Esophagus (tissue), 2 donors: ENCODE results near the gene ARSB. TPM values are rescaled to one million over a fixed set of nuclear protein-coding genes. Genes with fewer than 3 reads are reported as not detected.

Experiments used
- H3K27ac ChIP-seq, 2 donors: one replicate each; pipeline ENCODE4 v1.5.1; 2013; ENCODE audit warnings: low read depth in 2 of 2, mild to moderate bottlenecking in 2 of 2, inconsistent platforms in 1 of 2, low read length in 1 of 2, moderate library complexity in 1 of 2
- H3K27me3 ChIP-seq, 2 donors: one replicate each; pipeline ENCODE4 v1.6.1; 2013; ENCODE audit warnings: low read length in 2 of 2, control low read depth in 1 of 2, mild to moderate bottlenecking in 1 of 2; ENCODE audit not compliant: insufficient read depth in 2 of 2, control insufficient read depth in 1 of 2
- H3K36me3 ChIP-seq, 2 donors: one replicate each; pipeline ENCODE4 v1.6.1; 2013; ENCODE audit warnings: low read length in 1 of 2; ENCODE audit not compliant: control insufficient read depth in 2 of 2, insufficient read depth in 2 of 2
- H3K4me1 ChIP-seq, 2 donors: one replicate each; pipeline ENCODE4 v1.6.1; 2013; ENCODE audit warnings: low read length in 1 of 2; ENCODE audit not compliant: control insufficient read depth in 2 of 2, insufficient read depth in 2 of 2
- H3K4me3 ChIP-seq, 2 donors: one replicate each; pipeline ENCODE4 v1.5.1; 2013; ENCODE audit warnings: low read length in 2 of 2, mild to moderate bottlenecking in 2 of 2, low read depth in 1 of 2, moderate library complexity in 1 of 2
- H3K9me3 ChIP-seq, 2 donors: one replicate each; pipeline ENCODE4 v1.6.1; 2013; ENCODE audit warnings: mild to moderate bottlenecking in 2 of 2, low read depth in 1 of 2, low read length in 1 of 2, moderate library complexity in 1 of 2; ENCODE audit not compliant: control insufficient read depth in 2 of 2, insufficient read depth in 1 of 2
- WGBS, 2 donors: extraction: QIAGEN DNeasy Blood & Tissue Kit; methylation state at CpG; one replicate each; pipeline ENCODE4 v1.1.7; 2013; 5-methylcytosine and 5-hydroxymethylcytosine counted together
- polyA plus RNA-seq, 2 donors: library from polyadenylated mRNA; stranded (reverse); fragments of 200-250 nt; gene quantifications; one replicate each; pipeline ENCODE4 v1.2.3, GENCODE V29; 2013
- donor health status: healthy with polysubstance abuse.
- donor health status: Bipolar disorder and iron deficiency.

ARSB gene
- polyA plus RNA-seq, 2 donors = 0.61 to 1.7 TPM

DNA sequence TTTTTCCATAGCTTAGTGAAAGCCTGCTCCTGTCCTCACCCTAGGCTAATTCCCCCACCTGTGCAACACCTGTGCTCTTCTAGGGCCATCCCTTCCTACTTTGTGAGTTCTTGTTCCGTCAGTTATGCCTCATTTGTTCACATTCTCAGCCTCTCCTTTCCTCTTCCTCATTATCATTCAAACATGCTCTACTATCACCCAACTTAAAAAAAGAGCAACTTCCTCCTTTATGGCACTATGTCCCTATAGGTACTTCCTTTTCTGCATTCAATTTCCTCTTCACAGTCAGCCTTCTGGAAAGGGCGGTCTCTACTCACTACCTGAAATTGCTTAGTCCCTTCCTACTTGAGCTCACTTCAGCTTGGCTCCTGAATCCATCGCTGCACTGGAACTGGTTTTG lies 224.7 kb downstream of the ARSB start:
- H3K27ac ChIP-seq = no peak overlapping the region
- no peaks in the 10 kb centered on the region for H3K4me1 ChIP-seq
- H3K4me3 ChIP-seq = no peak overlapping the region
- H3K36me3 ChIP-seq = no peaks in the 10 kb centered on the region
- 87 to 91% methylated on average over 3 of the region's 3 CpGs for WGBS, 2 donors
- H3K9me3 ChIP-seq = peaks cover 0 to 2% of the 10 kb centered on the region in 2 donors
- no peaks in the 10 kb centered on the region for H3K27me3 ChIP-seq

GRCh38 chr5:78758169-78758839 lies 226.8 kb downstream of the ARSB start:
- H3K9me3 ChIP-seq = peaks cover 0 to 2% of the 10 kb centered on the region in 2 donors
- H3K4me3 ChIP-seq = no peak overlapping the region
- WGBS, 2 donors = 67 to 73% methylated on average over 2 of the region's 2 CpGs
- no peaks in the 10 kb centered on the region for H3K36me3 ChIP-seq
- no peaks in the 10 kb centered on the region for H3K4me1 ChIP-seq
- no peaks in the 10 kb centered on the region for H3K27me3 ChIP-seq
- H3K27ac ChIP-seq = no peak overlapping the region

- H3K9me3 ChIP-seq = peaks cover 0 to 2% of the 10 kb centered on the region in 2 donors
- H3K4me1 ChIP-seq = no peaks in the 10 kb centered on the region
- no peaks in the 10 kb centered on the region for H3K36me3 ChIP-seq
- H3K27me3 ChIP-seq = no peaks in the 10 kb centered on the region
- WGBS, 2 donors = 80 to 81% methylated on average over 7 of the region's 7 CpGs
- H3K27ac ChIP-seq = no peak overlapping the region
- H3K4me3 ChIP-seq = no peak overlapping the region
Observed at GRCh38 chr5:78757269-78758053, 227.6 kb downstream of the ARSB start.

DNA sequence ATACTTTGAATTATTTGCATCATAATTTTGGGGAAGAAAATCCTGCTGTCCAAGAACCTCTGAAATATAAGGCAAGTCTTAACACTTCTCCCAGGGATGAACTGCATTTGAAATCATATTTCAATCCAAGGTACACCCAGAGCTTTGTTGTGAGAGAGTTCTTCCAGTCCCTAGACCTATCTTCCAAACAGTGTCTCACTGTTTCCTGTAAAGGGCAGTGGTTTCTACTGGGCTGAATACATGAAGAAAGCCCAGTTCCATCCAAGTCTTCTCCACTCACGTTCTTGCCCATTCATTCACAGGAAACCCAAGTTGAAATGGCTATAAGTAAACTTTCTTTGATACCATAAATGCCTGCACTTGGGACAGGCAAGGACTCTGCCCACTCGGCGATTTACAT lies 228.3 kb downstream of the ARSB start:
- WGBS, 2 donors = 71 to 84% methylated on average over 3 of the region's 3 CpGs
- H3K9me3 ChIP-seq = peaks cover 0 to 2% of the 10 kb centered on the region in 2 donors
- no peaks in the 10 kb centered on the region for H3K36me3 ChIP-seq
- no peak overlapping the region for H3K4me3 ChIP-seq
- H3K4me1 ChIP-seq = no peaks in the 10 kb centered on the region
- H3K27ac ChIP-seq = no peak overlapping the region
- no peaks in the 10 kb centered on the region for H3K27me3 ChIP-seq

DNA sequence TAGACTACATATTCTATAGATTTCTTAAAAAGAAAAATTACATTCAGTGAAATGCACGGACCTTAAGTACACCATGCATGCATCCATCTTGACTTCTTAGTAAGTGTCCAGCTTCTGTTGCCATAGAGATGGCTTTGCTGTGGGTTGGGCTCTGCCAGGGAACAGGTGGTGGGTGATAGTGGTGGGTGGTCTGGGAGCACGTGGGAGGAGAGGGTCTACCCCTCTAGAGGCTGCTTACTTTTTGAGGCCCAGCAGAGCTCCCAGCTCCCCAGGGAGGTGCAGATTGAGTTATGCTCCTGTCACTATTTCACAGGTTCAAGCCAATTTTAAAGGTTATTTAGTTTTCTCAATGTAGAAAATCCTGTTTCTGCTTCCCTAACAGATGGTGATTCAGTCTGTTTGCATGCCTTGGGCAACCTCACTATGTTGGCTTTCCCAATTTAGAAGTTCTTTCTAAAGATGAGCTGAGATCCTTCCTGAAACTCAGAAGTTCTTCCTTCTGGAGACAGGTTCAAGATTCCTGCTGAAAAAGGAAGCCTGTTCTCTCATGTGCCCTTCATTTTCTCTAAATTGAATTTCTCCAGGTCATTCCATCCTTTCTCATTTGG lies 229.2 kb downstream of the ARSB start:
- Histone ChIP-seq H3K27ac (no peak overlapping the region), H3K4me1 (no peaks in the 10 kb centered on the region), H3K9me3 (peaks cover 0 to 2% of the 10 kb centered on the region in 2 donors), H3K4me3 (no peak overlapping the region), H3K36me3 (no peaks in the 10 kb centered on the region), H3K27me3 (no peaks in the 10 kb centered on the region)
- 66 to 67% methylated on average over 2 of the region's 2 CpGs for WGBS, 2 donors

- Histone ChIP-seq H3K27me3 (no peaks in the 10 kb centered on the region), H3K4me3 (no peak overlapping the region), H3K36me3 (no peaks in the 10 kb centered on the region), H3K4me1 (no peaks in the 10 kb centered on the region), H3K9me3 (peaks cover 0 to 2% of the 10 kb centered on the region in 2 donors), H3K27ac (no peak overlapping the region)
- 39 to 41% methylated on average over 2 of the region's 2 CpGs for WGBS, 2 donors
Observed at GRCh38 chr5:78754655-78755054, 230.5 kb downstream of the ARSB start.

- Histone ChIP-seq H3K9me3 (peaks cover 0 to 2% of the 10 kb centered on the region in 2 donors), H3K4me1 (no peaks in the 10 kb centered on the region), H3K36me3 (no peaks in the 10 kb centered on the region), H3K27me3 (no peaks in the 10 kb centered on the region), H3K4me3 (no peak overlapping the region), H3K27ac (no peak overlapping the region)
- 67 to 76% methylated on average over 4 of the region's 4 CpGs for WGBS, 2 donors
Observed at GRCh38 chr5:78753093-78753531, 232.0 kb downstream of the ARSB start.

DNA sequence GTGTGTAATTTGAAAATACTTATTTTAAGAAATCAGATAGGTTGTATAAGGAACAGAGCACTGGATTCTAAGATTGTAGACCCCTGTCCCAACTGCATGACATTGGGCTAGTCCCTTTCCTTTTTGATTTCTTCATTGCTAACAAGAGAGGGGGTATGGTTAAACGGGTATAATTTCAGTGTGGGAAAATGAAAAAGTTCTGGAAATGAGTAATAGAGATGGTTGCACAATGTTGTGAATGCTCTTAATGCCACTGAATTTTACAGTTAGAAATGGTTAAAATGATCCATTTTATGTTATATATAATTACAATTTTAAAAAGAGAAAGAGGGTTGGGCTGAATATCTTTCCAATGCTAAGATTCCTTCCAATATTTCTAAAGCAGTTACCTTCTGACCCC lies 233.2 kb downstream of the ARSB start:
- Histone ChIP-seq H3K4me3 (no peak overlapping the region), H3K27ac (no peak overlapping the region), H3K27me3 (no peaks in the 10 kb centered on the region), H3K9me3 (no peaks in the 10 kb centered on the region), H3K36me3 (no peaks in the 10 kb centered on the region), H3K4me1 (no peaks in the 10 kb centered on the region)
- WGBS, 2 donors = 75 to 82% methylated on average over 1 of the region's 1 CpG

GRCh38 chr5:78750281-78750680 lies 234.8 kb downstream of the ARSB start:
- Histone ChIP-seq H3K36me3 (no peaks in the 10 kb centered on the region), H3K27me3 (no peaks in the 10 kb centered on the region), H3K27ac (no peak overlapping the region), H3K4me3 (no peak overlapping the region), H3K4me1 (no peaks in the 10 kb centered on the region), H3K9me3 (no peaks in the 10 kb centered on the region)
- 39 to 44% methylated on average over 2 of the region's 2 CpGs for WGBS, 2 donors
